ENCODE measurements around the gene DCC. TPM values are rescaled to one million over a fixed set of nuclear protein-coding genes. Genes with fewer than 3 reads are reported as not detected.

DCC gene
- total and polyA plus RNA-seq, 2 of the 8 experiments (the other 6 are each of a cell fraction or from before 2014, with no cell fraction given): 0.14 to 1.4 TPM

DNA sequence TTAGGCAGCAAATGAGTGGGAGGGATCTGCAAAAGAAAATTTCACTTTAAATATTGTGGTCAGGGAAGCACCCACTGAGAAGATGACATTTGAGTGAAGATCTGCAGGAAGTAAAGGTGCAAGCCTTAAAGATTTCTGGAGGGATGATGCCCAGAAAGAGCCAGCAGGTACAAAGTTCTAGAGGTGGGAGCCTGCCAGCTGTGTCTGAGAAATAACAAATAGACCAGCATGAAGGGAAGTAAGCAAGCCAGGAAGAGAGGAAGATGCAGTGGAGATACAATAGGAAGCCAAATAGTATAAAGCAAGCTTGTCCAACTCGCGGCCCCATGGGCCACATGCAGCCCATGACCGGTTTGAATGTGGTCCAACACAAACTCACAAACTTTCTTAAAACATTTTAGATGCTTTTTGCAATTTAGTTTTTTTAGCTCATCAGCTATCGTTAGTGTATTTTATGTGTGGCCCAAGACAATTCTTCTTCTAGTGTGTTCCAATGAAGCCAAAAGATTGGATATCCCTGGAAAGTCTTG lies 489.9 kb downstream of the DCC start:
- Histone ChIP-seq H3K56ac (replicated peaks; ENCODE audit: insufficient read length, low read depth, low read length) (no peak overlapping the region), H4K5ac (ENCODE audit: insufficient read length, low read depth, low read length) (no peak overlapping the region), H2AK5ac (ENCODE audit: low read depth, low read length) (no peak overlapping the region), H3K9ac (replicated peaks in 1 of 4; ENCODE audit: extremely low read depth in 1 of 4, low read depth in 3 of 4, low read length in 3 of 4) (no peak overlapping the region), H4K8ac (ENCODE audit: extremely low read depth, insufficient read depth, low read length) (no peak overlapping the region), H4K91ac (replicated peaks; ENCODE audit: insufficient read length, low read length) (no peak overlapping the region), H3K4me2 (ENCODE audit: insufficient read depth in 1 of 2, low read depth in 2 of 2, low read length in 2 of 2) (no peak overlapping the region), H3K23me2 (ENCODE audit: low read depth, low read length) (no peaks in the 10 kb centered on the region), H4K20me1 (replicated peaks in 1 of 2; ENCODE audit: control insufficient read depth in 1 of 2, insufficient read depth in 2 of 2, low read length in 2 of 2) (no peaks in the 10 kb centered on the region), H3K79me1 (ENCODE audit: low read depth, low read length) (no peaks in the 10 kb centered on the region), H3K18ac (ENCODE audit: extremely low read depth, low read length) (no peak overlapping the region), H3K9me3 (ENCODE audit: insufficient read depth in 2 of 2, low read depth in 1 of 2, low read length in 1 of 2) (no peaks in the 10 kb centered on the region), H3K27ac (ENCODE audit: low read depth, low read length) (no peak overlapping the region), H3K4me1 (replicated peaks in 1 of 4; ENCODE audit: control insufficient read depth in 3 of 4, insufficient read depth in 4 of 4, low read length in 3 of 4) (no peaks in the 10 kb centered on the region), H2BK5ac (ENCODE audit: low read depth, low read length) (no peak overlapping the region), H3K36me3 (ENCODE audit: control insufficient read depth in 2 of 4, insufficient read depth in 4 of 4, low read length in 3 of 4) (no peaks in the 10 kb centered on the region), H3K4ac (replicated peaks; ENCODE audit: insufficient read length, low read depth, low read length) (no peak overlapping the region), H2AFZ (ENCODE audit: low read length) (no peak overlapping the region), H3K4me3 (ENCODE audit: extremely low read depth in 1 of 4, insufficient read depth in 2 of 4, low read depth in 3 of 4, low read length in 4 of 4) (no peak overlapping the region), H3K14ac (ENCODE audit: insufficient read length) (no peak overlapping the region), H2BK20ac (ENCODE audit: low read length) (no peak overlapping the region), H3K27me3 (replicated peaks in 1 of 4; ENCODE audit: control insufficient read depth in 3 of 4, extremely low read depth in 1 of 4, insufficient read depth in 3 of 4, low read length in 3 of 4) (peaks cover 15 to 46% (median 31%) of the 10 kb centered on the region in 4 experiments), H2BK12ac (ENCODE audit: low read depth, low read length) (no peak overlapping the region), H2BK15ac (ENCODE audit: low read length) (no peak overlapping the region), H3K23ac (ENCODE audit: insufficient read length) (no peak overlapping the region), H2BK120ac (replicated peaks; ENCODE audit: low read depth, low read length) (no peak overlapping the region), H3K79me2 (ENCODE audit: control insufficient read depth in 1 of 2, insufficient read depth in 2 of 2, low read length in 2 of 2) (no peaks in the 10 kb centered on the region)
- DNase-seq (ENCODE audit: low read depth in 1 of 2, low spot score in 2 of 2) (no peak), FAIRE-seq (no peak)
- TF ChIP-seq CREB1 (IDR thresholded peaks at IDR 0.05): no peak
- TF ChIP-seq KDM5A (IDR thresholded peaks at IDR 0.05; ENCODE audit: low read length): no peak
- TF ChIP-seq POLR2AphosphoS5 (IDR thresholded peaks at IDR 0.05; ENCODE audit: low read depth, low read length): no peak
- 85% methylated on average over 4 of the region's 4 CpGs; no CpG with 5 or more reads in 1 of the 2 experiments for WGBS, 2 experiments (ENCODE audit: extremely low coverage in 1 of 2, insufficient coverage in 1 of 2, insufficient read length in 1 of 2, insufficient replicate concordance in 2 of 2, low coverage in 1 of 2, low lambda C conversion rate in 2 of 2, missing lambda C conversion rate in 1 of 2)
- ChIA-PET CTCF (ENCODE audit: partially characterized antibody) (no interaction called here), POLR2A (ENCODE audit: partially characterized antibody) (no interaction called here)

Data from H1 (cell line).